MM.1S (cell line): ENCODE results near the gene CD40LG.
A peak's percentile ranks its signal among the peaks of the same experiment; 100 is the strongest.

Experiments used
- DNase-seq: peaks from one replicate; pipeline ENCODE4 v3.0.0-alpha.2; 2015
- H2AFZ ChIP-seq: fragments of 300-600 bp; sonication (generic); 2 replicates; pipeline ENCODE4 v1.6.0; 2016; ENCODE audit warnings: antibody characterized with exemption, low read length
- H3F3A ChIP-seq: fragments of 300-600 bp; sonication (generic); 2 replicates; pipeline ENCODE4 v1.6.1; 2016; ENCODE audit warnings: mild to moderate bottlenecking, antibody characterized with exemption, low read length, moderate library complexity, mixed read lengths; ENCODE audit not compliant: insufficient read depth
- H3K27ac ChIP-seq: fragments of 300-600 bp; sonication (generic); 2 replicates; pipeline ENCODE4 v1.5.1; 2016; ENCODE audit warnings: mild to moderate bottlenecking, low read length
- H3K27me3 ChIP-seq: fragments of 300-600 bp; sonication (generic); replicated peaks from 2 replicates; pipeline ENCODE4 v1.6.0; 2016; ENCODE audit warnings: low read length; ENCODE audit not compliant: insufficient read depth
- H3K36me3 ChIP-seq: fragments of 300-600 bp; sonication (generic); replicated peaks from 2 replicates; pipeline ENCODE4 v1.6.1; 2016; ENCODE audit warnings: mild to moderate bottlenecking, low read length, mixed read lengths; ENCODE audit not compliant: insufficient read depth
- H3K4me1 ChIP-seq: fragments of 300-600 bp; sonication (generic); 2 replicates; pipeline ENCODE4 v1.6.1; 2016; ENCODE audit warnings: low read length, mixed read lengths
- H3K4me2 ChIP-seq: fragments of 300-600 bp; sonication (generic); 2 replicates; pipeline ENCODE4 v1.6.0; 2016; ENCODE audit warnings: low read depth, low read length
- H3K4me3 ChIP-seq: fragments of 300-600 bp; sonication (generic); 2 replicates; pipeline ENCODE4 v1.5.1; 2016; ENCODE audit warnings: low read length, mixed read lengths
- H3K79me2 ChIP-seq: fragments of 300-600 bp; sonication (generic); 2 replicates; pipeline ENCODE4 v1.6.1; 2016; ENCODE audit warnings: mixed run types, low read length, mixed read lengths
- H3K9ac ChIP-seq: fragments of 300-600 bp; sonication (generic); 2 replicates; pipeline ENCODE4 v1.6.1; 2016; ENCODE audit warnings: low read length, mixed read lengths
- H3K9me2 ChIP-seq: fragments of 300-600 bp; sonication (generic); replicated peaks from 2 replicates; pipeline ENCODE4 v1.6.1; 2016; ENCODE audit warnings: mild to moderate bottlenecking, low read length, mixed read lengths; ENCODE audit not compliant: insufficient read depth
- H3K9me3 ChIP-seq: fragments of 300-600 bp; sonication (generic); replicated peaks from 2 replicates; pipeline ENCODE4 v1.6.1; 2016; ENCODE audit warnings: mild to moderate bottlenecking, low read length, mixed read lengths; ENCODE audit not compliant: insufficient read depth
- H4K20me1 ChIP-seq: fragments of 300-600 bp; sonication (generic); 2 replicates; pipeline ENCODE4 v1.6.1; 2016; ENCODE audit warnings: mild to moderate bottlenecking, low read length, moderate library complexity, mixed read lengths; ENCODE audit not compliant: insufficient read depth
- CTCF ChIP-seq: fragments of 300-600 bp; sonication (generic); IDR thresholded peaks from 2 replicates; pipeline ENCODE4 v1.5.1; 2016; ENCODE audit warnings: antibody characterized with exemption, low read length, mixed read lengths
- EZH2 ChIP-seq: fragments of 300-600 bp; sonication (generic); optimal IDR thresholded peaks from 2 replicates; pipeline ENCODE3; 2017; ENCODE audit warnings: low read depth, mild to moderate bottlenecking, antibody characterized with exemption, low read length, mixed read lengths
- EZH2phosphoT487 ChIP-seq: fragments of 300-600 bp; sonication (generic); IDR thresholded peaks from 2 replicates; pipeline ENCODE4 v1.6.1; 2018; ENCODE audit warnings: antibody characterized with exemption, low read length

Gene CD40LG

GRCh38 chrX:136635235-136635634 lies 12.7 kb upstream of the CD40LG start:
- Histone ChIP-seq H3K4me1 (peaks cover 15% of the 10 kb centered on the region), H3F3A (peaks cover 12% of the 10 kb centered on the region), H3K4me3 (peak overlapping the region; percentile 30), H3K9me3 (no peaks in the 10 kb centered on the region), H3K27me3 (no peaks in the 10 kb centered on the region), H2AFZ (peak overlapping the region; percentile 63), H3K36me3 (no peaks in the 10 kb centered on the region), H3K79me2 (no peaks in the 10 kb centered on the region), H4K20me1 (no peaks in the 10 kb centered on the region), H3K4me2 (peak overlapping the region; percentile 67), H3K9me2 (no peaks in the 10 kb centered on the region), H3K9ac (no peak overlapping the region; the same call in 1 of the 2 replicates), H3K27ac (peak overlapping the region; percentile 55; the same call in 1 of the 2 replicates)
- TF ChIP-seq EZH2phosphoT487 (no peak), CTCF (no peak), EZH2 (no peak)
- peak; percentile 78 for DNase-seq

GRCh38 chrX:136636121-136636520 lies 11.8 kb upstream of the CD40LG start:
- H3K4me1 ChIP-seq: peaks cover 15% of the 10 kb centered on the region
- H3K4me3 ChIP-seq: no peak overlapping the region
- peak overlapping the region; percentile 67 for H3K4me2 ChIP-seq
- H3K9me2 ChIP-seq: no peaks in the 10 kb centered on the region
- no peak for DNase-seq
- H4K20me1 ChIP-seq: no peaks in the 10 kb centered on the region
- H3K9me3 ChIP-seq: no peaks in the 10 kb centered on the region
- no peaks in the 10 kb centered on the region for H3K79me2 ChIP-seq
- no peaks in the 10 kb centered on the region for H3K27me3 ChIP-seq
- H3K9ac ChIP-seq: no peak overlapping the region
- H3F3A ChIP-seq: peaks cover 12% of the 10 kb centered on the region
- H3K36me3 ChIP-seq: no peaks in the 10 kb centered on the region
- no peak overlapping the region for H3K27ac ChIP-seq
- H2AFZ ChIP-seq: no peak overlapping the region
- no peak for TF ChIP-seq CTCF
- TF ChIP-seq EZH2: no peak
- TF ChIP-seq EZH2phosphoT487: no peak

GRCh38 chrX:136639506-136640176 lies 8.3 kb upstream of the CD40LG start:
- DNase-seq: no peak
- Histone ChIP-seq H3K79me2 (no peaks in the 10 kb centered on the region), H2AFZ (no peak overlapping the region), H3K4me3 (no peak overlapping the region), H3F3A (peaks cover 10% of the 10 kb centered on the region), H3K36me3 (no peaks in the 10 kb centered on the region), H4K20me1 (no peaks in the 10 kb centered on the region), H3K9me3 (no peaks in the 10 kb centered on the region), H3K27ac (no peak overlapping the region), H3K9ac (no peak overlapping the region), H3K9me2 (no peaks in the 10 kb centered on the region), H3K4me2 (no peak overlapping the region), H3K27me3 (no peaks in the 10 kb centered on the region), H3K4me1 (peaks cover 13% of the 10 kb centered on the region)
- TF ChIP-seq EZH2 (no peak), CTCF (no peak), EZH2phosphoT487 (no peak)
